Left colon (tissue), 2 donors: Measurements from ENCODE around the gene VCPKMT. TPM values are rescaled to one million over a fixed set of nuclear protein-coding genes. Genes with fewer than 3 reads are reported as not detected.
"Not testable (repeated sequence)": the region's sequence is repeated elsewhere in the genome, so short reads cannot be mapped to it uniquely, and the experiment has no call there.

Source experiments
- ATAC-seq: fragments of 200-7000 bp; cut with Tn5 transposase; one replicate; pipeline ENCODE4 v1.9.1; 2020; ENCODE audit warnings: mild to moderate bottlenecking, moderate library complexity
- DNase-seq, 2 donors: peaks; one replicate each; pipeline ENCODE4 v3.0.0-alpha.2; 2020
- intact Hi-C, 2 donors: fragments of 100-400 bp; cut with DNase I in 1 of 2; cut with micrococcal nuclease in 1 of 2; formaldehyde crosslinking; loops; one replicate each; pipeline versions ENCODE4 v1.11.2 to v1.14.0; 2022; cut with DNase I, micrococcal nuclease
- total RNA-seq, 2 donors: library from RNA; stranded (reverse); fragmentation: NEBNext Ultra II Directional; extraction: Animal tissue kit (Norgen Biotek cat#: 25700); gene quantifications; one replicate each; pipeline ENCODE4 v1.2.1, GENCODE V29; 2021
- donor health status: DM: no; HTN: no; CAD: no.
- donor health status: DM: yes; HTN: yes; CAD: no.

Gene VCPKMT
- total RNA-seq, 2 donors from 2014 or later: 4.3 to 5.4 TPM

- intact Hi-C loops, DNase-seq, ATAC-seq: not testable (repeated sequence)
These were observed 37.3 kb downstream of the VCPKMT start for GRCh38 chr14:50079103-50079502.

- intact Hi-C loops, DNase-seq, ATAC-seq: not testable (repeated sequence)
These were observed 42.7 kb downstream of the VCPKMT start for GRCh38 chr14:50073663-50074062.

- ATAC-seq (no peak), DNase-seq (no peak)
- intact Hi-C loops: no loop called here
These were observed 44.0 kb downstream of the VCPKMT start for GRCh38 chr14:50072395-50072794.

DNA sequence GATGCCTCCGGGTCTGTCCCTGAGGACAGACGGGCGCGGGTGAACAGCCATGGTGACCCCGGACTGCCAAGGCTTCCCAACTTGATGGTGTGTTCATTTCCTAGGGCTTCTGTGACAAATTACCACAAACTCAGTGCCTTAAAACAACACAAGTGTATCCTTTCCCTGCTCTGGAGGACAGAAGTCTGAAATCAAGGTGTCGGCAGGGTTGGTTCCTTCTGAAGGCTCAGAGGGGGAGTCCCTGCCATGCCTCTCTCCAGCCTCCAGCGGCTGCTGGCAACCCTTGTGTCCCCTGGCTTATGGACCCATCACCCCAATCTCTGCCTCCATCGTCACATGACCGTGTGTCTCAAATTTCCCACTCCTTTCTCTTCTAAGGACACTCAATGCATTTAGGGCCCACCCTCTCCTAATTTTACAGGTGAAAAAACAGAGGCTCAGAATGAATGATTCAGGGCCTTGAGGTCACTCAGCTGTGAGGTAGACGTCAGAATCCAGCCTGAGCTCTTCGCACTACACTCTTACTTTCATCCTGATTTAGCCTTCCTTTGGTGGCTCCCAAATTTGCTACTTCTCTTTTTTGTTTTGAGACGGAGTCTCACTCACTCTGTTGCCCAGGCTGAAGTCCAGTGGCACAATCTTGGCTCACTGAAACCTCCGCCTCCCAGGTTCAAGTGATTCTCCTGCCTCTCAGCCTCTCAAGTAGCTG lies 45.4 kb downstream of the VCPKMT start:
- DNase-seq (no peak), ATAC-seq (no peak)
- intact Hi-C loops: no loop called here

- no peak for DNase-seq
- intact Hi-C loops: no loop called here
- ATAC-seq: no peak
These were observed 46.1 kb downstream of the VCPKMT start for GRCh38 chr14:50070230-50070629.

DNA sequence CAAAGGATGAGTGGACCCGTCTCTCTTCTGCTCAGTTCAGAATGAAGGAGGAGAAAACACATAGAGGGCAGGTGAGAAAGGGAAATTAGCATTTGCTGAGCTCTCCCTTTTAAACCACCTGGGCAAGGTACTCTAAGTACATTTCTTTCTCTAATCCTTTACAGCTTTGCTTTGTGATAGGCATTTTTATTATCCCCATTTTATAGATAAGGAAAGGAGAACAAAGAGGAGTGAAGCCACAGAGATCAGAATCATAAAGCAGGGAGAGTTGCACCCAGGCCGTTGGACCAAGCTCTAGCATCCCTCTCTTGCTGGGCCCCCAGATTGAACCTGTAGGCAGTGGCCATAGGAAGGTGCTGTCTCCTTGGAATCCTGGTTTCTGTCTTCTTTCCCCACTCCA lies 47.0 kb downstream of the VCPKMT start:
- ATAC-seq: peak; percentile 89
- DNase-seq: no peak
- intact Hi-C loops: no loop called here

DNA sequence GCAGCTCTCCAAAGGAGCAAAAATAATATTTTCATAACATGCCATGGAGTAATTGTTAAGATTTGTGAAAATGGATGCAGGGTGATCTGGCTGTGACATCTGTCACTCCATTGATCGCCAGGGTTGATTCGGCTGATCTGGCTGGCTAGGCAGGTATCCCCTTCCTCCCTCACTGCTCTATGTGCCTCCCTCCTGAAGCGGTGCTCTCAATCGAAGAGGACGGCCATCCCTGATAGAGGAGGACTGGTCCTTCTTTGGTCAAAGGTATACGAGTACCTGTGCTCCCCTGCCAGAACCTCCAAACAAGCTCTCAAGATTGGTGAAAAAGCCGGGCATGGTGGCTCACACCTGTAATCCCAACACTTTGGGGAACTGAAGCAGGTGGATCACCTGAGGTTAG lies 47.9 kb downstream of the VCPKMT start:
- intact Hi-C loops: no loop called here
- no peak for ATAC-seq
- DNase-seq: no peak

DNA sequence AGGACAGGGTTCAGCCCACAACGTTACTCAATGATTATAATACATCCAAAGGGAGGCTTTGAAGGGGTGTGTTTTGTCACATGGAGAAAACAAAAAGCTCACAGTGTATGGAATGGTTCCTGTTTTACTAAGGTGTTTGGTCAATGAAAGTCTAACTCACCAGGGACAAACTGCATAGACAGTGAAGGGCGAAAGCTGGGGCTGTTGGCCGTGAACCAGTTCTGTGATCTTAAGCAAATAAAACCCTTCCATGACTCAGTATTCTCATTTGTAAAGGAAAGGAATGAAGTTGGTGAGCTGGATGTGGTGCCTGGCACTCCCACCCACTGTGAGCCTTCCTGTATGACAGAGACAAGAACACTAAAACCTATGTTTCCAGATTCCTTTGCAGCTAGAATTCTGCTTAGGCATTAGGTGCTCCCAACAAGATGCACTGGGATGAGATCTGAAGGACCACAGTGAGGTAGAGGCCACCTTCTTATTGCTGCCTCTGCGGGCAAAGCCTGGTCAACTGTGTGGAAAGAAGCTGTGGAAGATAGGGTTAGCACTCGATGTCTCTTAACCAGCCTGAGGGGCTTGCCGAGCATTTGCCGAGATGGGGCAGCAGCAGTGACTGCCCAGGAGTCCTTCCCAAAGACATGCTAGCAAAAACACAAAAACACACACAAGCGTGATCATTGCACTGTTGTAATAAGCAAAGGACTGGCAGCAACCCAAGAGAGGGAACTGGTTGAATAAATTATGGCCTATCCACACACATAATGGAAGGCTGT lies 48.5 kb downstream of the VCPKMT start:
- DNase-seq (peak in 1 of 2 donors; percentile 58), ATAC-seq (peak; percentile 62)
- intact Hi-C loops: no loop called here

DNA sequence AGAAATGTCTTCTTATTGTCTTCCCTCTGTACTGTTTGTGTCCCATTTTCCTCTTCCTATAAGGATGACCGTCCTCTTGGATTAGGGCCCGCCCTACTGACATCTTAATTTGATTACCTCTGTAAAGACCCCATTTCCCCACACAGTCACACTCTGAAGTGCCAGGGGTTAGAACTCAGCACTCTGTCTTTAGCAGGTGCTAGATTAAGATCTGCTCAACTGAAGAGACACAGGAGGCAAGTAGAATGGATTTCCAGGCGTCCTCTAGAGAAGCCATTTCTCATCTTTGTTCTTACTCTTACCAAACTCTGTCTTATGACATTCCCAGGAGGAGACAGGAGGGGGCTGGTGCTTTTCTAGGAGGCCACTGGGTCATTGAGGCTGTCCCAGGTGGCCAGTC lies 50.8 kb downstream of the VCPKMT start:
- no peak for DNase-seq
- no peak for ATAC-seq
- intact Hi-C loops: no loop called here

- intact Hi-C loops: no loop called here
- DNase-seq (peak in 1 of 2 donors; percentile 76), ATAC-seq (no peak)
These were observed 51.4 kb downstream of the VCPKMT start for GRCh38 chr14:50064993-50065392.

GRCh38 chr14:50063876-50064420 lies 52.4 kb downstream of the VCPKMT start:
- ATAC-seq (no peak), DNase-seq (no peak)
- intact Hi-C loops: no loop called here

- intact Hi-C loops: no loop called here
- peak; percentile 49 to 64 for DNase-seq
- ATAC-seq: peak; percentile 58
These were observed 53.8 kb downstream of the VCPKMT start for GRCh38 chr14:50062438-50063085.

DNA sequence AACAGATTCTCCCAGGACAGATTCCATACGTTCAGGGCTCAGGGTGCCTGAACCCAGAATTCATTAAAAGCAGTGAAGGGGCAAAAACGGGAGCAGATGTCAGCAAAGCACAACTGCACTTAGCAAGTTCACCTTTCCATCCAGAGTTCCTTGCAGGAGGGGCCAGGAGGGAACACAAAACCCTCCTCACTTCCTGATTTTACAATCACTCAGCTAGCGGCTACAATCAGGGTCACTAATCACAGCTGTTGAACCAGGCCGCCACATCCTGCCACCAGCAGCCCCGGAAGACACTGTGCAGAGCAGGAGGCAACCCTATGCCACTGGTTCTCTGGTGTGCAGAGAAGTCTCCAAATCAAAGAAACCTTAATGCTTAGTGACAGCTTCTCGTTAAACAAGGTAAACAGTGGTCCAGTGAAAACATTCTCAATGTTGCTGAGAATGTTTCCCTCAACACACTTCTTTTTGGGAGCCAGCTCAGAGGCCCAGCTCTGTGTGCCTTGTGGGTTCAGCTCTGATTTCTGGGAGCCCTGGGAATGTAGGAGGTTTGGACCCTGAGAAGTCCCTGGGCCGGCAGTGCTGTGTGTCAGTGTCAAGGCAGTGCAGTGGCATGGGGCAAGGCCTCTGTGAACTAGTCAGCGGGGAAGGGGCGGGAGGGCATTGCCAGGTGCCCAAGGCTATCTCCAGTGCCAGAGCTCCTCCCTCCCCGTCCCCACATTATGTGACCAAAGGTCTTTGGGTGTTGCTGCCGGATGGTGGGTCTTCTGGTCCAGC lies 54.5 kb downstream of the VCPKMT start:
- ATAC-seq: peak; percentile 72
- intact Hi-C loops: no loop called here

DNA sequence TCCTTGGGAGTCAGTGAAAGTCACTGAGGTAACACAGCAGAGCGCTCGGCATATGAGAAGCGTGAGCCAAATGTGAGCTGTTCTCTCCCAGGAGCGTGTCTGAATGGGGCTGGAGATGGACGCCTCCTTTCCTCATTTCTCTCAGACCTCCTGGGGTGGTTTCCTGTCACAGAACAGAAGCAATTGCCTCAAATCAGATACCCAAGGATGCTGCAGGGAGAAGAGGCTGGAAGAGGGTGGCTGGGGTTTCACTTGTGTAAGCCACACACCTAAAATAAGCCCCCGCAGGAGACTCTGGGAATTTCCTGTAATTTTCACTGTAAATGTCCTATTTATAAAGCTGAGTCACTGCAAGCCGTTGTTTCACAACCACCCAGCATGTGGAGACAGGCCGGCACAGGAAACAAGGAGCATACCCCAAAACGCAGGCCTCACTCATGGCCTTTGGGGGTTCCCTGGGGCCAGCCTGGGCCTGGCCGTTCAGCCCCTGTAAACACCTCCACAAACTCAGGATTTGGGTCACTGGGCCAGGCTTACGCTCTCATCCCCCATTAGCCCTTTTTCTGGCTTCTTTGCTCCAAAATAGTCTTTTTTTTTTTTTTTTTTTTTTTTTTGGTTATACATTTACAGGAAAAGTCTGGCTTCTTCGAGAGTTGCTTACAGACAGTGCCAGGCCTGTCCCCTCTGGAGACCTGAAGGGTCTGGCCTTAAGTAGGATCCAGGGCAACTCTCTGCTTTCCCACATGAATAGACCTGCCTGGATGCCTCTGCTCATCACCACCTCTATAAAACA lies 55.3 kb downstream of the VCPKMT start:
- DNase-seq (peak in 1 of 2 donors; percentile 34), ATAC-seq (no peak)
- intact Hi-C loops: no loop called here

More for the DNA sequence above, 54.5 kb downstream of the VCPKMT start:
- DNase-seq: peak; percentile 73 to 81

GRCh38 chr14:50059763-50060616 lies 56.4 kb downstream of the VCPKMT start:
- ATAC-seq: peak; percentile 5
- intact Hi-C loops: no loop called here
- peak in 1 of 2 donors; percentile 36 for DNase-seq
